ENCODE data around the gene SHISA5.

- TF ChIP-seq CTCF (conservative IDR thresholded peaks at IDR 0.05; ENCODE audit: low read depth in 2 of 2), result no peak
- TF ChIP-seq, protein P1, sequence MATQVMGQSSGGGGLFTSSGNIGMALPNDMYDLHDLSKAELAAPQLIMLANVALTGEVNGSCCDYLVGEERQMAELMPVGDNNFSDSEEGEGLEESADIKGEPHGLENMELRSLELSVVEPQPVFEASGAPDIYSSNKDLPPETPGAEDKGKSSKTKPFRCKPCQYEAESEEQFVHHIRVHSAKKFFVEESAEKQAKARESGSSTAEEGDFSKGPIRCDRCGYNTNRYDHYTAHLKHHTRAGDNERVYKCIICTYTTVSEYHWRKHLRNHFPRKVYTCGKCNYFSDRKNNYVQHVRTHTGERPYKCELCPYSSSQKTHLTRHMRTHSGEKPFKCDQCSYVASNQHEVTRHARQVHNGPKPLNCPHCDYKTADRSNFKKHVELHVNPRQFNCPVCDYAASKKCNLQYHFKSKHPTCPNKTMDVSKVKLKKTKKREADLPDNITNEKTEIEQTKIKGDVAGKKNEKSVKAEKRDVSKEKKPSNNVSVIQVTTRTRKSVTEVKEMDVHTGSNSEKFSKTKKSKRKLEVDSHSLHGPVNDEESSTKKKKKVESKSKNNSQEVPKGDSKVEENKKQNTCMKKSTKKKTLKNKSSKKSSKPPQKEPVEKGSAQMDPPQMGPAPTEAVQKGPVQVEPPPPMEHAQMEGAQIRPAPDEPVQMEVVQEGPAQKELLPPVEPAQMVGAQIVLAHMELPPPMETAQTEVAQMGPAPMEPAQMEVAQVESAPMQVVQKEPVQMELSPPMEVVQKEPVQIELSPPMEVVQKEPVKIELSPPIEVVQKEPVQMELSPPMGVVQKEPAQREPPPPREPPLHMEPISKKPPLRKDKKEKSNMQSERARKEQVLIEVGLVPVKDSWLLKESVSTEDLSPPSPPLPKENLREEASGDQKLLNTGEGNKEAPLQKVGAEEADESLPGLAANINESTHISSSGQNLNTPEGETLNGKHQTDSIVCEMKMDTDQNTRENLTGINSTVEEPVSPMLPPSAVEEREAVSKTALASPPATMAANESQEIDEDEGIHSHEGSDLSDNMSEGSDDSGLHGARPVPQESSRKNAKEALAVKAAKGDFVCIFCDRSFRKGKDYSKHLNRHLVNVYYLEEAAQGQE (IDR thresholded peaks at IDR 0.05; ENCODE audit: unreplicated experiment), result no peak
- TF ChIP-seq EZH2phosphoT487 (IDR thresholded peaks at IDR 0.05; ENCODE audit: unreplicated experiment), result no peak
- TF ChIP-seq STAT1 (IDR thresholded peaks at IDR 0.05; ENCODE audit: unreplicated experiment), result no peak
- TF ChIP-seq POLR2AphosphoS5 (IDR thresholded peaks at IDR 0.05; ENCODE audit: low read depth), result no peak
- no peak for TF ChIP-seq CREB1 (CRISPR knock-in tag; IDR thresholded peaks at IDR 0.05; ENCODE audit: low read depth)
- TF ChIP-seq, protein P2, sequence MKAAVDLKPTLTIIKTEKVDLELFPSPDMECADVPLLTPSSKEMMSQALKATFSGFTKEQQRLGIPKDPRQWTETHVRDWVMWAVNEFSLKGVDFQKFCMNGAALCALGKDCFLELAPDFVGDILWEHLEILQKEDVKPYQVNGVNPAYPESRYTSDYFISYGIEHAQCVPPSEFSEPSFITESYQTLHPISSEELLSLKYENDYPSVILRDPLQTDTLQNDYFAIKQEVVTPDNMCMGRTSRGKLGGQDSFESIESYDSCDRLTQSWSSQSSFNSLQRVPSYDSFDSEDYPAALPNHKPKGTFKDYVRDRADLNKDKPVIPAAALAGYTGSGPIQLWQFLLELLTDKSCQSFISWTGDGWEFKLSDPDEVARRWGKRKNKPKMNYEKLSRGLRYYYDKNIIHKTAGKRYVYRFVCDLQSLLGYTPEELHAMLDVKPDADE (IDR thresholded peaks at IDR 0.05), result no peak
- TF ChIP-seq EZH2 (IDR thresholded peaks at IDR 0.05; ENCODE audit: low read depth, unreplicated experiment), result no peak
- TF ChIP-seq ZNF114 (CRISPR knock-in tag; IDR thresholded peaks at IDR 0.05), result no peak
- TF ChIP-seq JUNB (IDR thresholded peaks at IDR 0.05; ENCODE audit: unreplicated experiment), result no peak
- no peak for TF ChIP-seq ZNF331 (CRISPR knock-in tag; IDR thresholded peaks at IDR 0.05; ENCODE audit: low read depth)
- TF ChIP-seq NANOG (IDR thresholded peaks at IDR 0.05; ENCODE audit: borderline replicate concordance), result no peak
Observed at GRCh38 chr3:48505968-48506504, 2.1 kb upstream of the SHISA5 start.

Measured in GM23338 (cell line).